GM23248 (cell line): ENCODE results near the gene FAM240B. TPM values are rescaled to one million over a fixed set of nuclear protein-coding genes. Genes with fewer than 3 reads are reported as not detected.

ENCODE experiments used
- DNase-seq: peaks from one replicate; pipeline ENCODE4 v3.0.0-alpha.2; 2015
- H2AFZ ChIP-seq: fragments of 200-600 bp; sonication (generic); 2 replicates; pipeline ENCODE4 v1.6.1; 2016; ENCODE audit warnings: antibody characterized with exemption
- H3F3A ChIP-seq: fragments of 200-600 bp; sonication (generic); 2 replicates; pipeline ENCODE4 v1.6.1; 2016; ENCODE audit warnings: mild to moderate bottlenecking, antibody characterized with exemption, mixed run types; ENCODE audit not compliant: insufficient read depth
- H3K27ac ChIP-seq: fragments of 200-600 bp; sonication (generic); 2 replicates; pipeline ENCODE4 v1.5.1; 2016; ENCODE audit warnings: mild to moderate bottlenecking
- H3K27me3 ChIP-seq: fragments of 200-600 bp; sonication (generic); replicated peaks from 2 replicates; pipeline ENCODE4 v1.6.1; 2016; ENCODE audit warnings: mild to moderate bottlenecking; ENCODE audit not compliant: insufficient read depth
- H3K36me3 ChIP-seq: fragments of 200-600 bp; sonication (generic); 2 replicates; pipeline ENCODE4 v1.6.1; 2016; ENCODE audit warnings: low read depth, mild to moderate bottlenecking
- H3K4me1 ChIP-seq: fragments of 200-600 bp; sonication (generic); 2 replicates; pipeline ENCODE4 v1.6.1; 2016; ENCODE audit warnings: mild to moderate bottlenecking; ENCODE audit not compliant: insufficient read depth
- H3K4me2 ChIP-seq: fragments of 200-600 bp; sonication (generic); one replicate; pipeline ENCODE4 v1.6.1; 2016; ENCODE audit warnings: mild to moderate bottlenecking; ENCODE audit not compliant: unreplicated experiment
- H3K4me3 ChIP-seq: fragments of 200-600 bp; sonication (generic); 2 replicates; pipeline ENCODE4 v1.5.1; 2016; ENCODE audit warnings: mild to moderate bottlenecking
- H3K79me2 ChIP-seq: fragments of 200-600 bp; sonication (generic); 2 replicates; pipeline ENCODE4 v1.6.1; 2016; ENCODE audit warnings: mild to moderate bottlenecking; ENCODE audit not compliant: insufficient read depth
- H3K9ac ChIP-seq: fragments of 200-600 bp; sonication (generic); 2 replicates; pipeline ENCODE4 v1.6.1; 2016; ENCODE audit warnings: mild to moderate bottlenecking
- H3K9me2 ChIP-seq: fragments of 200-600 bp; sonication (generic); 2 replicates; pipeline ENCODE4 v1.6.1; 2016; ENCODE audit warnings: mixed run types, mild to moderate bottlenecking, moderate library complexity; ENCODE audit not compliant: insufficient read depth
- H3K9me3 ChIP-seq: fragments of 200-600 bp; sonication (generic); one replicate; pipeline ENCODE4 v1.6.1; 2017; ENCODE audit warnings: low read depth
- H4K20me1 ChIP-seq: fragments of 200-600 bp; sonication (generic); 2 replicates; pipeline ENCODE4 v1.6.0; 2016; ENCODE audit not compliant: insufficient read depth
- EZH2 ChIP-seq: fragments of 200-600 bp; sonication (generic); IDR thresholded peaks from 2 replicates; pipeline ENCODE4 v1.6.1; 2018; ENCODE audit warnings: antibody characterized with exemption, mild to moderate bottlenecking; ENCODE audit not compliant: insufficient read depth, poor library complexity, severe bottlenecking
- EZH2phosphoT487 ChIP-seq: fragments of 200-600 bp; sonication (generic); IDR thresholded peaks from 2 replicates; pipeline ENCODE4 v1.6.1; 2018; ENCODE audit warnings: antibody characterized with exemption, moderate library complexity, mild to moderate bottlenecking, low read depth; ENCODE audit not compliant: insufficient read depth
- whole genome bisulfite sequencing, 2 experiments: methylation state at CpG; one replicate each; pipeline ENCODE4 v1.1.6; 2015 to 2017; ENCODE audit warnings: low lambda C conversion rate in 2 of 2, low coverage in 1 of 2; ENCODE audit errors: missing lambda C conversion rate in 2 of 2; 5-methylcytosine and 5-hydroxymethylcytosine counted together
- in situ Hi-C: fragments of 300-500 bp; cut with MboI; formaldehyde crosslinking; loops from 2 replicates; pipeline ENCODE4 v1.15.0; 2020
- polyA plus RNA-seq: library from polyadenylated mRNA; unstranded; fragments of >200 nt; fragmentation: Nextera tagmentation; extraction: Ambion mirVana; gene quantifications from 2 replicates; pipeline ENCODE4 v1.2.1, GENCODE V29; 2016
- total RNA-seq: library from RNA; depleted of rRNA; stranded (reverse); fragments of >200 nt; shearing (Covaris generic); gene quantifications from 2 replicates; pipeline ENCODE4 v1.2.3, GENCODE V29; 2014

Gene FAM240B
- total and polyA plus RNA-seq, 2 experiments from 2014 or later = not detected

- H3K36me3 ChIP-seq = no peaks in the 10 kb centered on the region
- H3K9me3 ChIP-seq = no peaks in the 10 kb centered on the region
- TF ChIP-seq EZH2 = no peak
- no peak for TF ChIP-seq EZH2phosphoT487
- no peak overlapping the region for H2AFZ ChIP-seq
- no peaks in the 10 kb centered on the region for H3K79me2 ChIP-seq
- peaks cover 3% of the 10 kb centered on the region; the same call in 1 of the 2 replicates for H3K27me3 ChIP-seq
- H4K20me1 ChIP-seq = no peaks in the 10 kb centered on the region
- H3K9me2 ChIP-seq = no peaks in the 10 kb centered on the region
- no peak overlapping the region for H3K9ac ChIP-seq
- H3F3A ChIP-seq = no peaks in the 10 kb centered on the region
- in situ Hi-C loops = no loop called here
- H3K4me2 ChIP-seq = no peak overlapping the region
- no peak overlapping the region for H3K4me3 ChIP-seq
- 18 to 19% methylated on average over 5 of the region's 5 CpGs for WGBS, 2 experiments
- no peak for DNase-seq
- H3K27ac ChIP-seq = no peak overlapping the region
- H3K4me1 ChIP-seq = no peaks in the 10 kb centered on the region
These were observed 63.0 kb downstream of the FAM240B start for GRCh38 chr9:38656896-38657295.

- TF ChIP-seq EZH2phosphoT487 (no peak), EZH2 (no peak)
- Histone ChIP-seq H3K9ac (no peak overlapping the region), H3K9me3 (no peaks in the 10 kb centered on the region), H3K4me2 (no peak overlapping the region), H3K27me3 (peaks cover 3% of the 10 kb centered on the region; the same call in 1 of the 2 replicates), H3K36me3 (no peaks in the 10 kb centered on the region), H3K27ac (no peak overlapping the region), H2AFZ (no peak overlapping the region), H3K9me2 (no peaks in the 10 kb centered on the region), H4K20me1 (no peaks in the 10 kb centered on the region), H3F3A (no peaks in the 10 kb centered on the region), H3K4me3 (no peak overlapping the region), H3K4me1 (no peaks in the 10 kb centered on the region), H3K79me2 (no peaks in the 10 kb centered on the region)
- WGBS, 2 experiments = 19 to 22% methylated on average over 7 of the region's 7 CpGs
- in situ Hi-C loops = no loop called here
- no peak for DNase-seq
These were observed 67.4 kb downstream of the FAM240B start for GRCh38 chr9:38652486-38652885.

- Histone ChIP-seq H3K4me2 (no peak overlapping the region), H3K9me2 (no peaks in the 10 kb centered on the region), H2AFZ (no peak overlapping the region), H3F3A (no peaks in the 10 kb centered on the region), H3K9ac (no peak overlapping the region), H3K27me3 (peaks cover 3% of the 10 kb centered on the region; the same call in 1 of the 2 replicates), H3K4me3 (no peak overlapping the region), H4K20me1 (no peaks in the 10 kb centered on the region), H3K4me1 (no peaks in the 10 kb centered on the region), H3K27ac (no peak overlapping the region), H3K79me2 (no peaks in the 10 kb centered on the region), H3K36me3 (no peaks in the 10 kb centered on the region), H3K9me3 (no peaks in the 10 kb centered on the region)
- TF ChIP-seq EZH2 = no peak
- no peak for TF ChIP-seq EZH2phosphoT487
- DNase-seq = no peak
- 7 to 14% methylated on average over 2 of the region's 2 CpGs for WGBS, 2 experiments
- in situ Hi-C loops = no loop called here
These were observed 67.9 kb downstream of the FAM240B start for GRCh38 chr9:38652044-38652443.

- H3K4me3 ChIP-seq = no peak overlapping the region
- no peak overlapping the region for H3K4me2 ChIP-seq
- no peak overlapping the region for H2AFZ ChIP-seq
- no peak overlapping the region for H3K27ac ChIP-seq
- H3F3A ChIP-seq = no peaks in the 10 kb centered on the region
- in situ Hi-C loops = no loop called here
- 16 to 26% methylated on average over 8 of the region's 8 CpGs for WGBS, 2 experiments
- no peak overlapping the region for H3K9ac ChIP-seq
- no peaks in the 10 kb centered on the region for H3K4me1 ChIP-seq
- TF ChIP-seq EZH2 (no peak), EZH2phosphoT487 (no peak)
- no peaks in the 10 kb centered on the region for H3K9me3 ChIP-seq
- H3K27me3 ChIP-seq = peaks cover 3% of the 10 kb centered on the region; the same call in 1 of the 2 replicates
- no peak for DNase-seq
- no peaks in the 10 kb centered on the region for H3K9me2 ChIP-seq
- no peaks in the 10 kb centered on the region for H3K79me2 ChIP-seq
- no peaks in the 10 kb centered on the region for H4K20me1 ChIP-seq
- H3K36me3 ChIP-seq = no peaks in the 10 kb centered on the region
These were observed 68.4 kb downstream of the FAM240B start for GRCh38 chr9:38651400-38652042.
